ENCODE measurements around the gene ARHGEF28. TPM values are rescaled to one million over a fixed set of nuclear protein-coding genes. Genes with fewer than 3 reads are reported as not detected.

The ARHGEF28 gene
- total and polyA plus RNA-seq, 10 of the 15 experiments (the other 5 are each of a cell fraction or from before 2014, with no cell fraction given) = 0.10 to 0.72 (median 0.22) TPM; not detected in 2

DNA sequence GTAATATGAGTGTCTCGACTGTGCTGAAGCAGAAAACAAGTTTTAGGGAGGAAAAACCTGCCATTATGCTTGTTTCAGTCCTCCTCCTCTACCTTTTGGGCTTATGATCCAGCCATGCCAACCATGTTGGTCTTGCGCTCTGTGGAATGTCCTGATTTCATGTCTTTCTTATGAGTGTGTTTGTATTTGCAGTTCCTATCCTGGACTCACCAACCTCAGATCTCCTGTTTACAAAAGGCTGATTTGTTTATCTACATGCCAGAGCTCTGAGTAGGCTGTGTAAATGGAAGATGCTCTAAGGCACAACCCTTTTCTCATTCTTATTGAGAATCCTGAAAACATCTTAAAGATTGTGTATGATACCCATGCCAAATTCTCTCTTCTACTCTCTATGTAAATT, 138.6 kb downstream of the ARHGEF28 start (continued):
- TF ChIP-seq, protein P1, sequence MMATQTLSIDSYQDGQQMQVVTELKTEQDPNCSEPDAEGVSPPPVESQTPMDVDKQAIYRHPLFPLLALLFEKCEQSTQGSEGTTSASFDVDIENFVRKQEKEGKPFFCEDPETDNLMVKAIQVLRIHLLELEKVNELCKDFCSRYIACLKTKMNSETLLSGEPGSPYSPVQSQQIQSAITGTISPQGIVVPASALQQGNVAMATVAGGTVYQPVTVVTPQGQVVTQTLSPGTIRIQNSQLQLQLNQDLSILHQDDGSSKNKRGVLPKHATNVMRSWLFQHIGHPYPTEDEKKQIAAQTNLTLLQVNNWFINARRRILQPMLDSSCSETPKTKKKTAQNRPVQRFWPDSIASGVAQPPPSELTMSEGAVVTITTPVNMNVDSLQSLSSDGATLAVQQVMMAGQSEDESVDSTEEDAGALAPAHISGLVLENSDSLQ (IDR thresholded peaks at IDR 0.05) = no peak
- TF ChIP-seq, protein P2, sequence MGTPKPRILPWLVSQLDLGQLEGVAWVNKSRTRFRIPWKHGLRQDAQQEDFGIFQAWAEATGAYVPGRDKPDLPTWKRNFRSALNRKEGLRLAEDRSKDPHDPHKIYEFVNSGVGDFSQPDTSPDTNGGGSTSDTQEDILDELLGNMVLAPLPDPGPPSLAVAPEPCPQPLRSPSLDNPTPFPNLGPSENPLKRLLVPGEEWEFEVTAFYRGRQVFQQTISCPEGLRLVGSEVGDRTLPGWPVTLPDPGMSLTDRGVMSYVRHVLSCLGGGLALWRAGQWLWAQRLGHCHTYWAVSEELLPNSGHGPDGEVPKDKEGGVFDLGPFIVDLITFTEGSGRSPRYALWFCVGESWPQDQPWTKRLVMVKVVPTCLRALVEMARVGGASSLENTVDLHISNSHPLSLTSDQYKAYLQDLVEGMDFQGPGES (IDR thresholded peaks at IDR 0.05) = no peak
- TF ChIP-seq SP1 (IDR thresholded peaks at IDR 0.05; ENCODE audit: low read depth, low read length) (no peak), ZNF622 (IDR thresholded peaks at IDR 0.05) (no peak)

DNA sequence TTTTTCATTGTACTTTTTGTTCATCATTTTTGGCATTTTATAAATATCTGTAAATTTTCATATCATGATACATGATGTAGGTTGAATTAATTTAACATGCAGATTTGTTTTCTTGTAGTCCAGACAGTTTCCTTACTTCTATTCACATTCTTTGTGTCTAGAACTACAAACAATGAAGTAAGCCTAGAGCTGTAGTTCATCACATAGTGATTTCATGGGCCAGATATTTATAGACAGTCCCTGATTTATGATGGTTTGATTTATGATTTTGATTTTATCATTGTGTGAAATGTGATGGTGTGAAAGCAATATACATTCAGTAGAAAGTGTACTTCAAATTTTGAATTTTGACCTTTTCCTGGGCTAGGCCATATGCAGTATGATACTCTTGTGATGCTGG, 139.0 kb downstream of the ARHGEF28 start:
- Histone ChIP-seq H3K9me3 (replicated peaks; ENCODE audit: control insufficient read depth, insufficient read depth, low read length) (no peaks in the 10 kb centered on the region; the same call in 2 of the 3 replicates), H3K4me1 (ENCODE audit: control insufficient read depth, insufficient read depth, low read length) (no peaks in the 10 kb centered on the region), H3K4me3 (no peak overlapping the region), H4K20me1 (ENCODE audit: control insufficient read depth, insufficient read depth) (no peaks in the 10 kb centered on the region), H3K4me2 (ENCODE audit: control insufficient read depth, insufficient read depth) (no peak overlapping the region), H3K9ac (ENCODE audit: control insufficient read depth, insufficient read depth, low read length) (no peak overlapping the region), H3K27ac (ENCODE audit: control insufficient read depth, insufficient read depth) (no peak overlapping the region), H3K79me2 (ENCODE audit: control insufficient read depth, insufficient read depth, low read length) (no peaks in the 10 kb centered on the region), H3K27me3 (replicated peaks in 1 of 2; ENCODE audit: control insufficient read depth in 2 of 2, insufficient read depth in 2 of 2, low read length in 1 of 2) (no peaks in the 10 kb centered on the region), H2AFZ (ENCODE audit: control insufficient read depth, low read depth, low read length) (no peak overlapping the region), H3K36me3 (ENCODE audit: control insufficient read depth in 2 of 2, insufficient read depth in 2 of 2, low read length in 1 of 2) (no peaks in the 10 kb centered on the region)
- in situ Hi-C loops (cut with MboI) = no loop called here
- no peak for ATAC-seq
- SMC1A ChIA-PET (ENCODE audit: uncharacterized antibody, unreplicated experiment) = no interaction called here
- no TSS peak for BruUV-seq (replicated peaks)
- RAD21 ChIA-PET (ENCODE audit: unreplicated experiment) = no interaction called here
- FAIRE-seq = no peak
- POLR2A ChIA-PET = no interaction called here
- CTCF ChIA-PET = no interaction called here
- intact Hi-C loops (cut with micrococcal nuclease; ENCODE audit: unreplicated experiment) = no loop called here
- DNase-seq (ENCODE audit: low read depth, low spot score) = no peak
- no peak for TF ChIP-seq RB1 (IDR thresholded peaks at IDR 0.05; ENCODE audit: borderline replicate concordance)
- no peak for TF ChIP-seq RFX5 (IDR thresholded peaks at IDR 0.05; ENCODE audit: low read depth, low read length)
- no peak for TF ChIP-seq ZSCAN29 (IDR thresholded peaks at IDR 0.05)
- TF ChIP-seq PML (IDR thresholded peaks at IDR 0.05; ENCODE audit: low read length) = no peak
- TF ChIP-seq ZNF207 (IDR thresholded peaks at IDR 0.05; ENCODE audit: borderline replicate concordance) = no peak
- TF ChIP-seq STAT3 (IDR thresholded peaks at IDR 0.05; ENCODE audit: low read depth, low read length) = no peak
- no peak for TF ChIP-seq SREBF1 (IDR thresholded peaks at IDR 0.05; ENCODE audit: low read length)
- no peak for TF ChIP-seq CHD4 (IDR thresholded peaks at IDR 0.05)
- TF ChIP-seq, protein P2 (IDR thresholded peaks at IDR 0.05) = no peak
- no peak for TF ChIP-seq ESRRA (IDR thresholded peaks at IDR 0.05; ENCODE audit: low read length)
- TF ChIP-seq, protein P3, sequence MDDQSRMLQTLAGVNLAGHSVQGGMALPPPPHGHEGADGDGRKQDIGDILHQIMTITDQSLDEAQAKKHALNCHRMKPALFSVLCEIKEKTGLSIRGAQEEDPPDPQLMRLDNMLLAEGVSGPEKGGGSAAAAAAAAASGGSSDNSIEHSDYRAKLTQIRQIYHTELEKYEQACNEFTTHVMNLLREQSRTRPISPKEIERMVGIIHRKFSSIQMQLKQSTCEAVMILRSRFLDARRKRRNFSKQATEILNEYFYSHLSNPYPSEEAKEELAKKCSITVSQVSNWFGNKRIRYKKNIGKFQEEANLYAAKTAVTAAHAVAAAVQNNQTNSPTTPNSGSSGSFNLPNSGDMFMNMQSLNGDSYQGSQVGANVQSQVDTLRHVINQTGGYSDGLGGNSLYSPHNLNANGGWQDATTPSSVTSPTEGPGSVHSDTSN (IDR thresholded peaks at IDR 0.05; ENCODE audit: insufficient replicate concordance, low read depth, low read length) = no peak
- no peak for TF ChIP-seq SRF (IDR thresholded peaks at IDR 0.05; ENCODE audit: low read depth in 2 of 2, low read length in 2 of 2)
- TF ChIP-seq, protein P4, sequence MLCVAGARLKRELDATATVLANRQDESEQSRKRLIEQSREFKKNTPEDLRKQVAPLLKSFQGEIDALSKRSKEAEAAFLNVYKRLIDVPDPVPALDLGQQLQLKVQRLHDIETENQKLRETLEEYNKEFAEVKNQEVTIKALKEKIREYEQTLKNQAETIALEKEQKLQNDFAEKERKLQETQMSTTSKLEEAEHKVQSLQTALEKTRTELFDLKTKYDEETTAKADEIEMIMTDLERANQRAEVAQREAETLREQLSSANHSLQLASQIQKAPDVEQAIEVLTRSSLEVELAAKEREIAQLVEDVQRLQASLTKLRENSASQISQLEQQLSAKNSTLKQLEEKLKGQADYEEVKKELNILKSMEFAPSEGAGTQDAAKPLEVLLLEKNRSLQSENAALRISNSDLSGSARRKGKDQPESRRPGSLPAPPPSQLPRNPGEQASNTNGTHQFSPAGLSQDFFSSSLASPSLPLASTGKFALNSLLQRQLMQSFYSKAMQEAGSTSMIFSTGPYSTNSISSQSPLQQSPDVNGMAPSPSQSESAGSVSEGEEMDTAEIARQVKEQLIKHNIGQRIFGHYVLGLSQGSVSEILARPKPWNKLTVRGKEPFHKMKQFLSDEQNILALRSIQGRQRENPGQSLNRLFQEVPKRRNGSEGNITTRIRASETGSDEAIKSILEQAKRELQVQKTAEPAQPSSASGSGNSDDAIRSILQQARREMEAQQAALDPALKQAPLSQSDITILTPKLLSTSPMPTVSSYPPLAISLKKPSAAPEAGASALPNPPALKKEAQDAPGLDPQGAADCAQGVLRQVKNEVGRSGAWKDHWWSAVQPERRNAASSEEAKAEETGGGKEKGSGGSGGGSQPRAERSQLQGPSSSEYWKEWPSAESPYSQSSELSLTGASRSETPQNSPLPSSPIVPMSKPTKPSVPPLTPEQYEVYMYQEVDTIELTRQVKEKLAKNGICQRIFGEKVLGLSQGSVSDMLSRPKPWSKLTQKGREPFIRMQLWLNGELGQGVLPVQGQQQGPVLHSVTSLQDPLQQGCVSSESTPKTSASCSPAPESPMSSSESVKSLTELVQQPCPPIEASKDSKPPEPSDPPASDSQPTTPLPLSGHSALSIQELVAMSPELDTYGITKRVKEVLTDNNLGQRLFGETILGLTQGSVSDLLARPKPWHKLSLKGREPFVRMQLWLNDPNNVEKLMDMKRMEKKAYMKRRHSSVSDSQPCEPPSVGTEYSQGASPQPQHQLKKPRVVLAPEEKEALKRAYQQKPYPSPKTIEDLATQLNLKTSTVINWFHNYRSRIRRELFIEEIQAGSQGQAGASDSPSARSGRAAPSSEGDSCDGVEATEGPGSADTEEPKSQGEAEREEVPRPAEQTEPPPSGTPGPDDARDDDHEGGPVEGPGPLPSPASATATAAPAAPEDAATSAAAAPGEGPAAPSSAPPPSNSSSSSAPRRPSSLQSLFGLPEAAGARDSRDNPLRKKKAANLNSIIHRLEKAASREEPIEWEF (IDR thresholded peaks at IDR 0.05; ENCODE audit: insufficient replicate concordance, low read depth, low read length) = no peak

Data from GM12878 (cell line).